ENCODE data around the gene PYGB.
"Not testable (repeated sequence)": the region's sequence is repeated elsewhere in the genome, so short reads cannot be mapped to it uniquely, and the experiment has no call there.

Gene PYGB

GRCh38 chr20:25314497-25315417 is 66.9 kb downstream of the PYGB start:
- DNase-seq (ENCODE audit: low spot score): no peak

GRCh38 chr20:25315418-25316210 is 67.7 kb downstream of the PYGB start:
- DNase-seq (ENCODE audit: low spot score): no peak

DNA sequence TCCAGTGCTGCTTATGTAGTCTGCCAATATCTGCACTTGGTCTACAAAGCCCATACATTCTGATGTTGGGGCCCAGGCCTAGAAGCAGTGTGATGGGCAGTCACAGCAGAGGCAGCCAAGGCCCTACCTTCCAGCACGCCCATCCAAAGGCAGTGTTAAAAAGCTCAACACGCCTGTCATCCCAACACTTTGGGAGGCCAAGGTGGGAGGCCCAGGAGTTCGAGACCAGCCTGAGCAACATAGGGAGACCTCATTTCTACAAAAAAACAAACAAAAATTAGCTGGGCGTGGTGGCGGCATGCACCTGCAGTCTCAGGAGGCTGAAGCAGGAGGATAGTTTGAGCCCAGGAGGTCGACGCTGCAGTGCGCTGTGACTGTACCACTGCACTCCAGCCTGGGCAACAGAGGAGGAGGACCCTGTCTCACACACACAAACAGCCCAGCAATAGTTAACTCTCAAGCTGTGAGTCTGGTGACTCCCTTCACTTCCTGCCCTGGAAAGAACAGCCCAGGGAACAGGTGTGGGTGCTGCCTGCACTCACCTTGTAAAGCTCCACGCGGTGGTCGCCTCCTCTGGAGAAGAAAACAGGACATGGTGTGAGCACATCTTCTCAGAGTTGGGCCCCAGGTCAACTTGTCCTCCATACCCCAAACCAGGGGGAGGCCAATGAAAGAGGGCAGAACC is 68.8 kb downstream of the PYGB start:
- no peak for DNase-seq (ENCODE audit: low spot score)

DNA sequence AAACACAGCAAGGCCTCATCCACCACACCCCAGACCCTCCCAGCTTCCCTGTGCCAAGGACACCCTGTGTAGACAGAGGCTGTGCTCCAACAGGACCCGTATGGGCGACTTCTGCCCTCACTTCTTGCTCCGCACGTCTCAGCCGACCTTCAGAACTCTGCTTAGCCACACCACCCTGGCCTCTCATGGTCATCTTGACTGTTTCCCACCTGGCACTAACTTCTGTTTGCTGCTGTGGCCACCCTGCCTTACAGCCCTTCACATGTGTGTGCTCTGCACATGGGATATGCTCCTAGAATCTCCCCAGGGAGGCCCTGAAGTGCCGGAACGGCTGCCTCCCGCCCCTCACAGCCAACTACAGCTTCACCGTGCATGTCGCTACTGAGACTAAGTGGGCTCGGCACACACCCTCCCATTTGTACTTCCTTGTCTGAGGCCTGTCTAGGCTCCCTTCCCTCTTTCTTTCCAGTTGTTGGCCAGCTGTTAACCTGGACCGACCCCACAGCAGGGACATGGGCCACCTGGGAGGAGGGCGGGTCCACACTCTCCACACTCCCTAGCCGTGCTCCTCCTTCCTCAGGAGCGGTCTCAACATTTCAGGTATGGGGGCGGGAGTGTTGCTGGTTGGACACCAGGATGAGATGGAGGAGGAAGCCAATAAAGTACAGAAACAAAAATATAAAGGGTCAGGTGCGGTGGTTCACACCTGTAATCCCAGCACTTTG is 69.6 kb downstream of the PYGB start:
- no peak for DNase-seq (ENCODE audit: low spot score)

DNA sequence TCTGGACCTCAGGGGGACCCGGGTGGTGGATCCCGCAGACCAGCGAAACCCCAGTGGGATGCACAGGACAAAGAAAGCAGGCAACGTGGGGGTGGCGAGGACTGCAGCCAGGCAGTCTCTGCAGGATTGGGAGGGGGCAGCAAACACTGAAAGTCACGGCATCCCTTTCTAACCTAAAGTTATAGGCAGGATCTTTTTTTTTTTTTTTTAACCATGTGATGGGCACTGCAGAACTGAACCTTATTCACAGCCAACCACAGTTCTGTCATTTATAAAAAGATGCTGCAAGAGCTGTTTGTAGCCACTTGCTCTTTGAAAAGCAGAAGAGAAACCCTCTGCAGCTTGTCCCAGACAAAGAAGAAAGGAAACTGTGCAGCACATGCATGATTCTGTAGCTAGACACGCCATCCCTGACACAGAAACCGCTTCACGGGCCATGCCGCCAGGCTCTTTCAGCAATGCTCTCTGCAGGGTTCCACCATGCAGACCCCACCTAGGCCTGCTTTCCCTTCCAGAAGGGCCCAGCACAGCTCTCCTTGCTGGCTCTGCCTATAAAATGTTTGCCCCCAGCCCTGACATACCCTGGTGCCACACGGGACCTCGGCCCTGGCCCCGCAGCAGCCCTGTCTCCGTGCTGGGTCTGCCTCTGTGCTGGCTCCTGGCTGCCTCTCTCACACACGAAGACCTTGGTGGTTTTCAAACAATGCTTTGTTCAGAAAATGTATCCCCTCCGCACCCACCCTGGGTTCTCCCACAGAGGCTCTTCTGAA is 70.8 kb downstream of the PYGB start:
- no peak for DNase-seq (ENCODE audit: low spot score)

DNA sequence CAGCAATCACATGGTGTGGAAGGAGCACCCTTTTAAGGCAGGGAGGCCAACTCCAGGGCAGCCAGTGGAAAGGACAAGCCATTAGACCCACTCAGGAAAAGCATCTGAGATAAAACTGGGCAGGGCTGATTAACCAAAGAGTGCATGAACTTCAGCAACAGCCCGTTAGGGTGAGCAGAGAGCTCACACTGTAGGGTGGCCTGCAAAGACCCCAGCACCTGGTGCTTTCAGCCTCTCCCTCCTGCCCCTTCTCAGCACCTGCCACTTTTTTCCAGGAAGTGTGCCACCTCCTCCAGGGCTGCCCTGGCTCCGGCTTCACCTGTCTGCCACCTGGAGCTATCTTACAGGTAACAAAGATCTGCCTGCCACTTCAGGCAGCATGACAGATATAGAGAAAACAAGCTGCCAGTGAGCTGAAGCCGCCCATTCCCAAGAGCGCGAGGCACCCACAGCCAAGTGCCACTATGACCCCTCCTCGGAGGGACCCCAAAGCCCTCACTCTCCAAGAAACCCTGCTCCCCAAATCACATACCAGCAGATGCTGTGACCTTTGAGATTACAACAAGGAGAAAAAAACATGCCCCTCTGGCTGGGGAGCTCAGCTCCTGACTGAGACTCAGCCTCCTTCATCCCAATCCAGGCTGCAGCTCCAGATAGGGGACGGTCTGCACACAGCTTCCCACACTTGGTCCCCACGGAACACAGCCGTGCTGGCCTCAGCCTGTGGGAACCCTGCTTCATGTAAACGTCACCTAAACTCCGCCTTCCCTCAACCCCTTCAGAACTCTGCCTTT is 71.6 kb downstream of the PYGB start:
- no peak for DNase-seq (ENCODE audit: low spot score)

DNA sequence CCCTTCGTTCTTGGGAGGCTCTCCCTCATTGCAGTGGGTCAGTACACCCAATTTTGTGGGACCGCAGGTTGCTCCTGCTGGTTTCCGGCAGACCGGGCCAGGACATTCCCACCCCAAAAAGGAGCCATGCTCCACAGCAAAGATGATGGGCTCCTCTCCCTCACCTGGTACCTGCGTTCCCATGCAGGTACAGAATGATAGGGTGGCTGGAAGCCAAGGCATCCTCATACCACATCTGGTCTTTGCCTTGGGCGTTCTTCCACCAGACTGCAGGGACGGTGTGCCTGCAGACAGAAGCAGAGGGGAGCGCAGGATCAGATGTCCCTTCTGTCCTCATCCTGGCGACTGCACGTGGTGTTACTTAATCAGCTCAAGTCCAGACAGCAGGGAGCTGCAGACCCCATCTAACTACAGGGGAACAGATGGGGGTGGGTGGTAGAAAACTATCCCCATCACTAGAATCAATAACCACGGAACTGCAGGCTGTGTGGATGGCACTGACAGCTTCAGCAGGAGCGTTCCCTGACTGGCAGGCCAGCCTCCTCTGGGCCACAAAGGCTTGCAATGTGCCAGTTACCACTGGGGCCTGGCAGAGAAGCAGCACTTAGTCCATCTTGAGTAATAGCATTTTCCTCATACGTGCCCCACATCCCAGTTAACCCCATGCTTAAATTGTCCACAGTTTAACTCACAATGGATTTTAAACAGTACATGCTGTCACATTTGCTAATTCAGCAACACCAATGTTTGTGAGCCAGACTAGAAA is 72.3 kb downstream of the PYGB start:
- DNase-seq (ENCODE audit: low spot score): no peak

DNA sequence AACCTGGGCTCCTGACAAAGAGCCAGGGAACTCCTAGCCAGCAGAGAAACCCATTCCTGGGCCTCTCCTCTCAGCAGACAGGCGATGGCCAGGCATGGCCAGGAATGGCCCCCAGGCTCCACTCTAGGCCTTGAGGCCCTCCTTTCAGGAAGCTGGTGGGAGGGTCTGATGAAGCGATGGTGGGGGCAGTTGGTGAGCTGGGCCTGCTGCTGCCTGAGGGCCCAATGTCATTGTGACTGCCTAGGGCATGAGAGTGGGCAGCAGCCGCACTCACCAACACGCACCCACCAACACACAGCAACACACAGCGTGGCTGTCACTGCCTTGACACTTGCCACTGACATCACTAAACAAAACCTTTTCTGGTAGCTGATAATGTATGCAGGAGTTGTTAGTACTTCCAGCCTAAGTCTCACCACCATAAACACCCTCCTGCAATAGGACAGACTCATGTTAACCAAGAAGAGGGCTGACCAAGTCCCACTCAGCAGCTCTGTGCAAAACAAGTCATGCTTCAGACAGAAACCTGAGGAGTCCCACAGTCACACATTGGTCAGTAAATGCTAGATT is 73.5 kb downstream of the PYGB start:
- no peak for DNase-seq (ENCODE audit: low spot score)

- DNase-seq (ENCODE audit: low spot score): no peak
These were observed 74.1 kb downstream of the PYGB start for GRCh38 chr20:25321991-25322390.

DNA sequence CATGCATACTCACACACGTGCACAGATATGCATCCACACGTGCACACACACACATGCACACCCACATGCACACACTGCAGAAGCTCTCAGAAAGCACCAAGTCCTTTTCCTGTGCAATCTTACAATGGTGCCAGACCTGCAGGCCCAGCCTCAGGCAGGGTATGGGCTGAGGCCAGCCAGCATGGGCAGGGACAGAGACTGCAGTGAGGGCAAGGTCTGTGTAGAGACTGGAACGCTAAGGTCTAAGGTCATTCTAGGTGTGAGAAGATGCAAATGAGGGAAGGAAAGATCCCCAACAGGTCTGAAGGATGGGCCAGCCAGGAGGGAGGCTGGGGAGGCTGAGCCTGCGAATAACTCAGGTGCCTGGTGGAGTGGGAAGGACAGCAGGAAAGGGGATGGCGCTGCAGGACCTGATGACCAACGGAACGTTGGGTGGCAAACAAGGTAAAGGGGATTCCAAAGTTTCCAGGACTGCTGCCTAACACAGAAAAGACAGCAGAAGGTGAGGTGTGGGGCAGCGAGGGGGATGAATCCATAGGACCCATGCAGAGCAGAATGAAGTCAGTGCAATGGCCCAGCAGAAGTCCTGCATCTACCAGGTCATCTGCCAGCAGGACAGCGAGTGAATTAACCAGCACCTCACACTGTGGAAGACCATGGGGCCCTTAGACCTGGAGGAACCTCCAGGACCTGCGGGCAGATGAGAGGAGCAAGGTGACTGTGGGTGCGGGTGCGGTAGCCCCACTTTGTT is 75.8 kb downstream of the PYGB start:
- DNase-seq (ENCODE audit: low spot score): no peak

GRCh38 chr20:25324412-25324811 is 76.5 kb downstream of the PYGB start:
- no peak for DNase-seq (ENCODE audit: low spot score)

DNA sequence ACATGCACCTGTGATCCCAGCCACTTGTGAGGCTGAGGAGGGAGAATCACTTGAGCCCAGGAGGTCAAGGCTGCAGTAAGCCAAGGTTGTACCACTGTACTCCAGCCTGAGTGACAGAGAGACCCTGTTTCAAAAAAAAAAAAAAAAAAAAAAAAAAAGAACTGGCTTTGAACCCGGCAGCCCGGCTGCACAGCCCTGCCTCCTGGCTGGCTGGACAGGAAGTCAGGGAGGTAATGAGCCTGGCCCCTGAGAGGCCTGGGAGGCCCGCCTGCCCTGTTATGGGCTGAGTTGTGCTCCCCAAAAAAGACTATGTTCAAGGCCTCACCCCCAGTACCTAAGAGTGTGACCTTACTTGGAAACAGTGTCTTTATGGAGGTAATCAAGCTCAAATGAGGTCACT is 77.2 kb downstream of the PYGB start:
- no peak for DNase-seq (ENCODE audit: low spot score)

DNA sequence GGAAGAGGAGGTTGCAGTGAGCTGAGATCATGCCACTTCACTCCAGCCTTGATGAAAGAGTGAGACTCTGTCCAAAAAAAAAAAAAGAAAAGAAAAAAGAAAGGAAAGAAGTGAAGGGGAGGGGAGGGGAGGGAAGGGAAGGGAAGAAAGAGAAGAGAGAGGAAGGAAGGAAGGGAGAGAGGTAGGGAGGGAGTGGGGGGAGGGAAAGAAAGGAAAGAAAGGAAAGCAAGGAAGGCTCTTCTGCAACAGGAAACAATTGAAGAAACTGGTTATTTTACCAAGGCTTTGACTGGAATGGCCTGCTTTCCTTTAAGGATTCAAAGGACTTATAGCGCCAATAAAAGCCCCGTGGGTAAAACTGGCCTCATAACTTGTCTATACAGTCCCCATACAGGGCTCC is 78.1 kb downstream of the PYGB start:
- DNase-seq (ENCODE audit: low spot score): no peak

- DNase-seq (ENCODE audit: low spot score): no peak
These were observed 79.8 kb downstream of the PYGB start for GRCh38 chr20:25327521-25328235.

GRCh38 chr20:25328954-25329498 is 81.1 kb downstream of the PYGB start:
- no peak for DNase-seq (ENCODE audit: low spot score)

- not testable (repeated sequence) for DNase-seq (ENCODE audit: low spot score)
These were observed 87.1 kb downstream of the PYGB start for GRCh38 chr20:25334972-25335371.

All from COLO829 (cell line).